GM19455 (cell line): ENCODE measurements around the gene KIRREL2.
"Not testable (repeated sequence)": the region's sequence is repeated elsewhere in the genome, so short reads cannot be mapped to it uniquely, and the experiment has no call there.

Source experiments
- ATAC-seq: cut with Tn5 transposase; IDR thresholded peaks from one replicate; pipeline ENCODE4 v1.9.1; 2021; ENCODE audit not compliant: unreplicated experiment

KIRREL2 gene

DNA sequence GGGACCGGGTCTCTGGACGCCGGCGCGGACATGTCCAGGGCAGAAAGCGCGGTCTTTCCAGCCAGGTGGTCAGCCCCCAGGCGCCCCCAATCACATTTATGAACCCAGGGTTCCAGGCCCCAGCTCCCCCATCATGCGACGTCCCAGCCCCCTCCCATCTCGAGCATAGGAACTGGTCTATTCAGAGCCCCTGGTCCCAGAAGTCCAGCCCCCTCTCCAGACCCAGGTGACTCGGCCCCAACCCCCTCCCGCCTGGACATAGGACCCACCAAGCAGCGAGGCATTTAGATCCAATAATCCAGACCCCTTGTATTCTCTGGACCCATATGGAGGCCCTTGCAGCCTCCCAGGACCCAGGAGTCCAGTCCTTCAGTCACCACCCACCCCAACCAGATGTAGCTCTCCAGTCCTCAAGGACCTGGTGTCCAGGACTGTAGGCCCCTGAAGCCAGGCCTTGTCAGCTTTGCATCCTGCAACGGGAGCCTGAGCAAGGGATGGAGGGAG is 12.2 kb downstream of the KIRREL2 start:
- ATAC-seq: no peak

DNA sequence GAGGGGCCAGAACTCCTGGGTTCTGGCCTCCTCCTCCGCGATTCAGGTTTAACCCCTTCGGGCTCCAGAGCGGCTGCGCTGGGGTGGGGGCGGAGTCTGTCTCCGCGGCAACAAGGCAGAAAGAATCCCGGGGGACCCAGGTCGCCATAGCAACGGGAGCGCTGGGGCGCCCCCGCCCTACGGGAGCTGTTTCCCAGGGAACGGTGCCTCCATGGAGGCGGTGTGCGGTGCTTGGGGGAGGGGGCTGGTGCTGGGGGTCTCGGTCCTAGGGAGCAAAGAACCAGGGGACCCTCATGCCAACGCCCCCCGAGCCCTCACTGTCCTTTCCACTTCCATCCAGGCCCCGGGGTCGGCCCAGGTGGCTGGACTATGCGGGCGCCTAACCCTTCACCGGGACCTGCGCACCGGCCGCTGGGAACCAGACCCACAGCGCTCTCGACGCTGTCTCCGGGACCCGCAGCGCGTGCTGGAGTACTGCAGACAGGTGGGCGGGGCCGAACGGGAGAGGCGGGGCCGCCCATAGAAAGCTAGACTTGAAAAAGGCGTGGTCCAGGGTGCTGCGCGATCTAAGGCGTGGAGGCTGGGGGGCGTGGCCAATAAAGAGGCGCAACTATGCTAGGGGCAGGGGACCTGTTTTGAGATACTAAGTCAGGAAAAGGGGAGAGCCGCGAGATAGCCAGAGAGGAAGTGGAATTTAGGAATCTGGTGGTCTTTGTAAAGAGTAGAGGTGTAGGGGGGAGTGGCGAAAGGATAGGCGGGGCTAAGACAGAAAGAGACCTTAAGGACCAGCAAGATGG is 12.8 kb downstream of the KIRREL2 start:
- no peak for ATAC-seq

DNA sequence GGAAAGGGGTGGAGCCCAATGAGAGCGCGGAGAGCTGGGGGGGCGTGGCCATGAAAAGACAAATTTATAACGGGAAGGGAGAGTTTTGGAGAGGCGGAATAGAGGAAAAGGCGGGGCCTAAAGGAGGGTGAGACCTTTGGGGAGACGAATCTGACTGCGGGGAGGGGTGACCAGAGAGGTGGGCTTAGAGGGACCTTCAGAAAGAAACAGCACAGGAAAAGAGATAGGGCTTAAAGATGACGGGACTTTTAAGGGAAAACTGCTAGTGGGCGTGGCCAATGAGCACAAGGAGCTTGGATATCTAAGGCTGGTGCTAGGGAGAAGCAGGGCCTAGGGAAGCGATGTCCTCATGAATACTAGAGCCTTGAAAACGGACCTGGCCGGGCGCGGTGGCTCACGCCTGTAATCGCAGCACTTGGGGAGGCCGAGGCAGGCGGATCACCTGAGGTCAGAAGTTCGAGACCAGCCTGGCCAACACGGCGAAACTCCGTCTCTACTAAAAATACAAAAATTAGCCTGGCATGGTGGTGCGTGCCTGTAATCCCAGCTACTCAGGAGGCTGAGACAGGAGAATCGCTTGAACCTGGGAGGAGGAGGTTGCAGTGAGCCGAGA is 13.5 kb downstream of the KIRREL2 start:
- not testable (repeated sequence) for ATAC-seq

DNA sequence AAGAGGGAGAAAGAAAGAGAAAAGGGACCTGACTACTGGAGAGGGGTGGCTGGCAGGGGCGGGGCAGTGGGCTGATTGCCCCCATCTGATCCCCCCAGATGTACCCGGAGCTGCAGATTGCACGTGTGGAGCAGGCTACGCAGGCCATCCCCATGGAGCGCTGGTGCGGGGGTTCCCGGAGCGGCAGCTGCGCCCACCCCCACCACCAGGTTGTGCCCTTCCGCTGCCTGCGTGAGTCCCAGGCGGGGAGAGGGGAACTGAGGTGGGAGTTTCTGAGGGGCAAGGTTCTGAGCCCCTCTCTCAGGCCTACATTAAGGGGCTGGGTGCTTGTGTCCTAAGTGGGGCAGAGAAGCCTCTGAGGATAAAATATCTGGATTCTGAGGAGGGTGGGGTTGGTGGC is 14.1 kb downstream of the KIRREL2 start:
- no peak for ATAC-seq

DNA sequence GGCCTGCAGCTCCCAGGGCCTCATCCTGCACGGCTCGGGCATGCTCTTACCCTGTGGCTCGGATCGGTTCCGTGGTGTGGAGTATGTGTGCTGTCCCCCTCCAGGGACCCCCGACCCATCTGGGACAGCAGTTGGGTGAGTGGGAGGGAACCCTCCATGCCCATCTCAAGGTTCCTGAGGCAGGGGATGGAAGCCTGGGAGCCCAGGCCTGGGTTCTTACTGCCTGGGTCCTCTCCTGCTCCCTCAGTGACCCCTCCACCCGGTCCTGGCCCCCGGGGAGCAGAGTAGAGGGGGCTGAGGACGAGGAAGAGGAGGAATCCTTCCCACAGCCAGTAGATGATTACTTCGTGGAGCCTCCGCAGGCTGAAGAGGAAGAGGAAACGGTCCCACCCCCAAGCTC is 14.9 kb downstream of the KIRREL2 start:
- ATAC-seq: no peak

DNA sequence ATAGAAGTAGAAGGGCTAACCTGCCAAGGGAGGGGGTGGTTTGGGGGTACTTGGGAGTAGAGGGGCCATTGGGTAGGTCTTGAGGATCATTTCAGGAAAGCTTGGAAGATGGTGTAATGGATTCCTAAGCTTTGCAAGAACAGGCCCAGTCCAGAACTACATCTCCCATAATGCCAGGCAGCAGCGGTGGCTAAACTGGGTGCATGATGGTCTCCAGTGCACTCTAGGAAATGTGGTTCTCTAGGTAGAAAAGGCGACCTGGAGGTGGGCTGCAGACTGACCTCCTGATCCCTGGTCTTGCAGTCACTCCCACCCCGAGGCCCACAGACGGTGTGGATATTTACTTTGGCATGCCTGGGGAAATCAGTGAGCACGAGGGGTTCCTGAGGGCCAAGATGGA is 15.5 kb downstream of the KIRREL2 start:
- ATAC-seq: no peak

DNA sequence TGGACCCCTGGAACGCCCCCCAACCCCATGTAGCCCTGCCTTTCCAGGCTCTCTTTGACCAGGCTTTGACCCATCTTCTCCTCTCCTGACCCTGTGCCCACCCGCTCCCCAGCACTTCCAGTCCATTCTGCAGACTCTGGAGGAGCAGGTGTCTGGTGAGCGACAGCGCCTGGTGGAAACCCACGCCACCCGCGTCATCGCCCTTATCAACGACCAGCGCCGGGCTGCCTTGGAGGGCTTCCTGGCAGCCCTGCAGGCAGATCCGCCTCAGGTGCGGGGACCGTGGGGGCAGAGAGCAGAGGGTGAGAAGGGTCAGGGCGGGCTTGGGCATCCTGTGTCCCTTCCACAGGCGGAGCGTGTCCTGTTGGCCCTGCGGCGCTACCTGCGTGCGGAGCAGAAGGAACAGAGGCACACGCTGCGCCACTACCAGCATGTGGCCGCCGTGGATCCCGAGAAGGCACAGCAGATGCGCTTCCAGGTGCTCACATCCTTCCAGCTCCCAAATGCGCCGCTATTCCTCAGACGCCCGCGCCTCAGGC is 17.8 kb downstream of the KIRREL2 start:
- no peak for ATAC-seq

DNA sequence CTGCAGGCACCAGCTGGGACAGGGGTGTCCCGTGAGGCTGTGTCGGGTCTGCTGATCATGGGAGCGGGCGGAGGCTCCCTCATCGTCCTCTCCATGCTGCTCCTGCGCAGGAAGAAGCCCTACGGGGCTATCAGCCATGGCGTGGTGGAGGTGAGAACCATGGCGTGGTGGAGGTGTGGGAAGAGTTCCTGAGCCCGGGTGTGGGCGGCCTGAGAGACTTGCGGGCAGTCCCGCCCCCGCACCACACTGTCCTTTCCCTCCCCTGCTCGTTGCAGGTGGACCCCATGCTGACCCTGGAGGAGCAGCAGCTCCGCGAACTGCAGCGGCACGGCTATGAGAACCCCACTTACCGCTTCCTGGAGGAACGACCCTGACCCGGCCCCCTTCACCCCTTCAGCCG is 22.4 kb downstream of the KIRREL2 start:
- ATAC-seq: no peak

DNA sequence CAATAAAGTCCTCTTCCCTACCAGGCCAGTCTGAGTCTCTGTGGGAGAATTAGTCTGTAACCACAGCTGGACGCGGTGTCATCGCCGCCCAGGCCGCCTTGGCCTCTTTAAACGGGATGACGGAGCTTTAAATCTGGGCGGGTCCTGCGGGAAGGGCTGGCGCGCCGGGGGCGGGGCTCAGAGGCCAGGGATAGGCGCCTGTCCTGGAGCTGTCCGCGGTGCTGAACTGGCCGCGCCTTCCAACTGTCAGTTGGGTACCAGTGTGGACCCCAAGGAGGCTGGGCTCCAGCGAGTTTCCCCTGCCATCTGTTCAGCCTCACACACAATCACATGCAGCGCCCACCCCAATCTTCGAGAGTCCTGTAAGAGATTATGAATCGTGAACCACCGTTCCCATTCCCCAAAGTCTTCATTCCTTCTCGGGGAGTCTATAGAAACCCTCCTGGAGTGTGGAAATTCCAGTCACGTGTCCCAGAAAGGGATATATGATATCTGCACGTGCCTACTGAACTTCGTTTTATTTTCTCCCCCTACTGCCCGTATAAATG is 23.1 kb downstream of the KIRREL2 start:
- ATAC-seq: no peak

DNA sequence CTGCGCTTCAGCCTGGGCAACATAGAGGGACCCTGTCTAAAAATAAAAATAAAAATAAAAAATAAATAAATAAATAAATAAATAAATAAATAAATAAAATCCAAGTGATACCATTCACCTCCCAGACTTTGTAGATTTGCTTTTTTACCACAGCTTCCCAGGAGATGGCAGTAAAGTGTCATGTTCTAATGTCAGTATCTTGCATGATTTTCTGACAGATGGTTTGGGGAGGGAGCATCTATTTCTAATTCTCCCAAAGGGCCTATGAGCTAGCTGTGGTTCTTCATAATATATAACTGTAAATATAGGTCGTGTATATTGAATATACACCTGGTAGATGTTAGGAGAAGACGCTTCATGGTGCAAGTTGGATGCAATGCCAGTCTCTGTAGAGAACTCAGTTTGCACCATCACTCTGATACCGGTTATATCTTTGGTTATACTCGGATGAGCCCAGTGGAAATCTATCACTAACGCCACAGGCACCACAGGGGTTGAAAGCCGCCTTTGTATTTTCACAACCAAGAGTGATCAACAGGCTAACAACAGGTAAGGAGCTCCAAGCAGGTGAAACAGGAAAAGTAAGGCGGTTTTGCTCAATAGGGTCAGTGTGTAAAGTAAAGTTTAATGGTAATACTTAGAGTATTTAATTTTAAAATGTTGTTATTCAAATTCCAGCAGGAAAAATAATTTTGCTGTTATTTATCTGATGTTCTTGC is 25.6 kb downstream of the KIRREL2 start:
- no peak for ATAC-seq

DNA sequence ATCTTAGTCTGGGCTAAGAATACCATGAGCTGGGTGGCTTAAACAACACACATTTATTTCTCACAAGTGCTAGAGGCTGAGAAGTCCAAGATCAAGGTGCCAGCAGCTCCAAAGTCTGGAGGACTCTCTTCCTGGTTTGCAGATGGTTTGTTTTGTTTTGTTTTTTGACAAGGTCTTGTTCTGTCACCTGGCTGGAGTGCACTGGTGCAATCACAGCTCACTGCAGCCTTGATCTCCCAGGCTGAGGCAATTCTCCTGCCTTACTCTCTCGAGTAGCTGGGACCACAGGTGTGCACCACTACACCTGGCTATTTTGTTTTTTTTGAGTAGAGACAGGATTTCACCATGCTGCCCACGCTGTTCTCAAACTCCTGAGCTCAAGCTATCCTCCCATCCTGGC is 27.2 kb downstream of the KIRREL2 start:
- ATAC-seq: no peak

DNA sequence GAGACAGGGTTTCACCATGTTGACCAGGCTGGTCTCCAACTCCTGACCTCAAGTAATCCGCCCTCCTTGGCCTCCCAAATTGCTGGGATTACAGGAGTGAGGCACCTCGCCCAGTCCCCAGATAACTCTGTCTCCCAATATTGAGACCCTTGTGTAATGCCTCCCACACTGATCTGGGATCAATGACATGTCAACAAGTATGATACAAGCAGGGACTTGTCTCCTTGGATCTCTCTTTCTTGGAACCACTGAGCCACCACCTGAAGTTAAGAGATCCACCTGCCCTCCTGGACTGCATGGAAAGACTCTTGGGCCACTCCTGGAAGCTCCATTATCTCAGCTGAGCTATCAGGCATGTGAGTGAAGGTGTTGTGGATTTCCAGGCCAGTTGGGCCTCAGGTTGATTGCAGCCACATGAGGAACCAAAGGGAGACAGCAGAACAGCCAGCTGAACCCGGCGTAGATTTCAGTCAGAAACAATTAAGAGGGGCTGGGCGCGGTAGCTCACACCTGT is 28.6 kb downstream of the KIRREL2 start:
- no peak for ATAC-seq

DNA sequence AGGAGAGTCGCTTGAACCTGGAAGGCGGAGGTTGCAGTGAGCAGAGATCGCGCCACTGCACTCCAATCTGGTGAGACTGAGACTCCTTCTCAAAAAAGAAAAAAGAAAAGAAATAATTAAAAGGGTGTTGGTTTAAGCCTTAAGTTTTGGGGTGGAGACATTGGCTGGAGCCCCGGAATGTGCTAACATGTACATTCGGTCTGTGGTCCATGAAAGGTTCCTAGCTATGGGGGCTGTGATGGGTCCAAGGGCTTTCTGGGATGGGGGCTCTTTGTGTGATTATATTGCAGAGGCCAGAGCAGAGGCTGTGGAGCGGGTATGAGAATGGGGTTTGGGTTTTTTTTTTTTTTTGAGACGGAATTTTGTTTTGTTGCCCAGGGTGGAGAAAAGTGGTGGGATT is 29.2 kb downstream of the KIRREL2 start:
- no peak for ATAC-seq

DNA sequence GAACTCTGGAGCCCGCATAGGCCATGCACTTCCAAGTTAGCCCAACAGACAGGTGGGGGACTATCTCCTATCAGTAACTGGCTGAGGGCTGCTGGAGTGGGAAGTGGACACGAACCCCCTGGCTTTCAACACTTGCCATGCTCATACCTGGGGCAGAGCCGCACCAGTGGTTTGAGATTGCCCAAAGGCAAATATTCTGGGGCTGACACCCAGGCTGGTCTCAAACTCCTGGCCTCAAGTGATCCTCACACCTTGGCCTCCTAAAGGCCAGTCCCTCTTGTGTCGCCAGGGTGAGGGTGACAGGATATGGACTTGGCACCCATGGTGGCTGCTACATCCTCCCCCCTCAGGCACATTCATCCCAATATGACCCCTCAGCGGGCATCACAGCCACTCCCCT is 30.5 kb downstream of the KIRREL2 start:
- no peak for ATAC-seq

DNA sequence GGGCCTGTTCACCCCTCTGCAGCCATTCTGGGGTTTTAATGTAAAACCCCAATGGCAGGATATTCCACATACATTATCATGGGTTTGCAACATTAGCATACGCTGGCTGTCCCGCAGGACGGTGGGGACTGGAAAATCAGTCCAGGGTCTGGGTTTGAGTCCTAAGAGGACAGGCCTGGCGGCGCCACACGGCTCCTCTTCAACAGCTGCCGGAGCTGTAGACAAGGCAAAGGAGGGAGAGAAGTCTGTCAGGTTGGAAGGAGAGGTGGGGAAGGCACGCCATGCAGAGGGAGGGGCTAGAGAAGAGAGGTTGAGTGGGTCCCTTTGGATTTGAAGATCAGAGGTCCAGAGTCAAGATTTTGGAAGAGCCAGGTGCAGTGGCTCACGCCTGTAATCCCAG is 31.7 kb downstream of the KIRREL2 start:
- no peak for ATAC-seq

DNA sequence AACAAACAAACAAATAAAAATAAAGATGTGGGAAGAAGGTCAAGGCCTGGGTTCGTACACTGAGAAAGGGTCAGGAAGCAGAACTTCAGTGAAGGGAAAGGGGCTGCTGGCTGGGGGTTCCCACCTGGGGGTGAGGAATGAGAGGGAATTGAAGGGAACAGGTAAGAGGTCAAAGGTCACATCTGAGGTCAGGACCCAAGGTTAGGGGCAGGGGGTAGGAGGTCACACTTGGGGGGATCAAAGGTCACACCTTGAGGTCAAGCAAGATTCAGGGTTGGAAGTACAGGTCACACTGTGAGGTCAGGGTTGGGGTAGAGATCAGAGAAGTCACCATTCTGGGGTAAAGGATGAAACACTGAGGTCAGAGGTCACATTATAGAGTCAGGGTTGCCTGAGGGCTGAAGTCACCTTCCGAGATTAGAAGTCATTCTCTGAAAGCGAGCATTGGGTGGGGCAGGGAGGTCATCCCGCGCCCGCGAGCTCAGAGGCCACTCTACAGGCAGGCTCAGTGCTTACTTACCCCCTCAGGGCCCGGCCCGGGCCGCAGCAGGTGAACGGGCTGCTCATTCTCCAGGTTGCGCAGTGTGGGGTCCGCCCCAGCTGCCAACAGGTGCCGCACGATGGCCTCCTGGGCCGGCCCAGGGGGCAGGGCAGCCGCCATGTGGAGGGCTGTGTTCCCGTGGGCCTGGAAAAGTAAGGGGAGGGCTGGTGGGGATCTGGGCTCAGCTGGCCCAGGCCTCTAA is 32.8 kb downstream of the KIRREL2 start:
- ATAC-seq: no peak

DNA sequence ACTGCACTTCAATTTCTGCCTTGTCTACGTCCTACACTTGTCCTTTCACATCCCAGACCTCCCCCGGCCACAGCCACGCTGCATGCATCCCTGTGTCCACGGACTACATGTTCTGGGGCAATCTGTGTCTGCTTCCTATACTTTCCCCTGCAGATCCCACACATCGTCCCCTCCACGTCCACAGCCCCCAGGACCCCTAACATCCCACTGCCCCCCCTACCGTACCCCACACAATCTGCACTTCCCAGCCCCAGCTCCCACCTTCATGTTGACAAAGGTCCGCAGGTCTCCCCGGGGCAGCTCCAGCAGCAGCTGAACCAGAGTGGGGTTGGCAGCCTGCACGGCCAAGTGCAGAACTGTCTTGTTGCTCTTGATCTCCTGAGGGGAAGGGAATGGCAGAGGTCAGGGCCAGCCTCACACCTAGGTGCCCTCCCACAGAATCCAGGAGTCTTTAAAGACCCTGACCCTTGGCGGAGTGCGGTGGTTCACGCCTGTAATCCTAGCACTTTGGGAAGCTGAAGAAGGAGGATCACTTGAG is 33.5 kb downstream of the KIRREL2 start:
- ATAC-seq: no peak

DNA sequence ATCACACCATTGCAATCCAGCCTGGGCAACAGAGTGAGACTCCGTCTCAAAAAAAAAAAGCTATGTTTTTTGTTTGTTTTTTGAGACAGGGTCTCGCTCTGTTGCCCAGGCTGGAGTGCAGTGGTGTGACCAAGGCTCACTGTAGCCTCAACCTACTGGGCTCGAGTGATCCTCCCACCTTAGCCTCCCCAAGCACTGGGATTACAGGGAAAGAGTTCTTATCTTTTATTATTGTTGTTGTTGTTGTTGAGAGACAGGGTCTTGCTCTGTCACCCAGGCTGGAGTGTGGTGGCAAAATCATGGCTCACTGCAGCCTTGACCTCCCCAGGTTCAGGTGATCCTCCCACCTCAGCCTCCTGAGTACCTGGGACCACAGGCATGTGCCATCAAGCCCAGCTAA is 35.1 kb downstream of the KIRREL2 start:
- not testable (repeated sequence) for ATAC-seq

DNA sequence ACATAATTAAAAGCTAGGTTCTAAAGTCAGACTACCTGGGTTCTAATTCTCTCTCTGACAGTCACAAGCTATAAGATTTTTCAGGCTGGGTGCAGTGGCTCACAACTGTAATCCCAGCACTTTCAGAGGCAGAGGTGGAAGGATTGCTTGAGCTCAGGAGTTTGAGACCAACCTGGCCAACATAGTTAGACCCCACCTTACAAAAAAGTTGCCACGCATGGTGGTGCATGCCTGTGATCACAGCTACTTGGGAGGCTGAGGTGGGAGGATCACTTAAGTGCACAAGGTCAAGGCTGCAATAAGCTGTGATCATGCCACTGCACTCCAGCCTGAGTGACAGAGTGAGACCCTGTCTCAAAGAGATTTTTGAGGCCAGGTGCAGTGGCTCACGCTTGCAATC is 37.6 kb downstream of the KIRREL2 start:
- ATAC-seq: no peak
